ENCODE measurements around the gene KNL1.

DNA sequence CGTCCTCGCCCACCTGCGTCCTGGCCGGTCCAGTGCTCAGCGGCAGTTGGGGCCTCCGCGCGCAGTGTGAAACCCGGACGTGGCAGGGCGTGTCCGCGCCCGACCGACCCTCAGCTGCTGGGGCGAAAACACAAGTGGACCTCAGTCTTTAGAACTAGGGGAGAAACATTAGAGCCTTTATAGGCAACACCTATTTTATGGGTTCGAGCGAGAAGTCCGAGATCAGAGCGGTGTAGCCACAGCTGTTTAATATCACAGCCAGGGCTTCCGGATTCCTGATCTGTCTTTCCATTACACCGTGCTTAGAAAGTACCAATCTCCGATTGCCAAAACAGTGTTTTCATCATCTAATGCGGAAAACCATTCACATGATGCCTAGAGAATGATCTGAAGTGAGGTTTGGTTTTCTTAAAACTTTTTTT, 101.4 kb downstream of the KNL1 start:
- TF ChIP-seq SP2 (tag by site-specific recombination; IDR thresholded peaks at IDR 0.05) = no peak
- no peak for TF ChIP-seq ZFP41 (tag by site-specific recombination; IDR thresholded peaks at IDR 0.05; ENCODE audit: borderline replicate concordance)
- no peak for TF ChIP-seq CTCF (tag by site-specific recombination; IDR thresholded peaks at IDR 0.05)
- TF ChIP-seq ZNF514 (tag by site-specific recombination; IDR thresholded peaks at IDR 0.05) = no peak
- TF ChIP-seq YY1 (tag by site-specific recombination; IDR thresholded peaks at IDR 0.05) = no peak
- TF ChIP-seq ZNF280D (tag by site-specific recombination; IDR thresholded peaks at IDR 0.05) = no peak
- TF ChIP-seq ZNF37A (tag by site-specific recombination; IDR thresholded peaks at IDR 0.05) = no peak
- TF ChIP-seq ZNF174 (tag by site-specific recombination; IDR thresholded peaks at IDR 0.05) = no peak
- no peak for TF ChIP-seq ZNF274 (IDR thresholded peaks at IDR 0.05; ENCODE audit: low read length)
- TF ChIP-seq ZNF274 (tag by site-specific recombination; IDR thresholded peaks at IDR 0.05; ENCODE audit: borderline replicate concordance) = no peak
- no peak for TF ChIP-seq ZNF112 (tag by site-specific recombination; IDR thresholded peaks at IDR 0.05)
- TF ChIP-seq, protein P1, sequence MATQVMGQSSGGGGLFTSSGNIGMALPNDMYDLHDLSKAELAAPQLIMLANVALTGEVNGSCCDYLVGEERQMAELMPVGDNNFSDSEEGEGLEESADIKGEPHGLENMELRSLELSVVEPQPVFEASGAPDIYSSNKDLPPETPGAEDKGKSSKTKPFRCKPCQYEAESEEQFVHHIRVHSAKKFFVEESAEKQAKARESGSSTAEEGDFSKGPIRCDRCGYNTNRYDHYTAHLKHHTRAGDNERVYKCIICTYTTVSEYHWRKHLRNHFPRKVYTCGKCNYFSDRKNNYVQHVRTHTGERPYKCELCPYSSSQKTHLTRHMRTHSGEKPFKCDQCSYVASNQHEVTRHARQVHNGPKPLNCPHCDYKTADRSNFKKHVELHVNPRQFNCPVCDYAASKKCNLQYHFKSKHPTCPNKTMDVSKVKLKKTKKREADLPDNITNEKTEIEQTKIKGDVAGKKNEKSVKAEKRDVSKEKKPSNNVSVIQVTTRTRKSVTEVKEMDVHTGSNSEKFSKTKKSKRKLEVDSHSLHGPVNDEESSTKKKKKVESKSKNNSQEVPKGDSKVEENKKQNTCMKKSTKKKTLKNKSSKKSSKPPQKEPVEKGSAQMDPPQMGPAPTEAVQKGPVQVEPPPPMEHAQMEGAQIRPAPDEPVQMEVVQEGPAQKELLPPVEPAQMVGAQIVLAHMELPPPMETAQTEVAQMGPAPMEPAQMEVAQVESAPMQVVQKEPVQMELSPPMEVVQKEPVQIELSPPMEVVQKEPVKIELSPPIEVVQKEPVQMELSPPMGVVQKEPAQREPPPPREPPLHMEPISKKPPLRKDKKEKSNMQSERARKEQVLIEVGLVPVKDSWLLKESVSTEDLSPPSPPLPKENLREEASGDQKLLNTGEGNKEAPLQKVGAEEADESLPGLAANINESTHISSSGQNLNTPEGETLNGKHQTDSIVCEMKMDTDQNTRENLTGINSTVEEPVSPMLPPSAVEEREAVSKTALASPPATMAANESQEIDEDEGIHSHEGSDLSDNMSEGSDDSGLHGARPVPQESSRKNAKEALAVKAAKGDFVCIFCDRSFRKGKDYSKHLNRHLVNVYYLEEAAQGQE (tag by site-specific recombination; IDR thresholded peaks at IDR 0.05) = no peak

Measured in HEK293 (cell line).